H1 (cell line): ENCODE results near the gene CHST11. TPM values are rescaled to one million over a fixed set of nuclear protein-coding genes. Genes with fewer than 3 reads are reported as not detected.

ENCODE experiments used
- CTCF ChIA-PET: fragments of 300-600 bp; sonication (Branson Sonifier 250); formaldehyde crosslinking; loops from one replicate; lab custom pipeline; 2021; ENCODE audit not compliant: partially characterized antibody; lab: Charles Lee
- POLR2A ChIA-PET: fragments of 300-600 bp; sonication (Branson Sonifier 250); formaldehyde crosslinking; loops from one replicate; lab custom pipeline; 2021; ENCODE audit warnings: inconsistent platforms; ENCODE audit not compliant: partially characterized antibody; lab: Charles Lee
- DNase-seq, 2 experiments: peaks; one replicate each; pipeline versions ENCODE4 v3.0.0 to v3.0.0-alpha.2; 2010 to 2022; ENCODE audit warnings: low spot score in 2 of 2, low read depth in 1 of 2, mixed read lengths in 1 of 2
- FAIRE-seq: peaks from 2 replicates; lab custom pipeline; 2011; peaks lifted over from hg19 to GRCh38; lab: Jason Lieb, UNC
- H2AFZ ChIP-seq: 2 replicates; pipeline ENCODE4 v1.8.1; 2012; ENCODE audit warnings: low read length, inconsistent platforms
- H2AK5ac ChIP-seq: 2 replicates; pipeline ENCODE4 v1.6.1; 2013; ENCODE audit warnings: low read depth, low read length
- H2BK120ac ChIP-seq: replicated peaks from 2 replicates; pipeline ENCODE3; 2013; ENCODE audit warnings: low read depth, low read length, inconsistent platforms
- H2BK12ac ChIP-seq: 2 replicates; pipeline ENCODE4 v1.6.1; 2013; ENCODE audit warnings: low read depth, low read length
- H2BK15ac ChIP-seq: 2 replicates; pipeline ENCODE4 v1.6.1; 2013; ENCODE audit warnings: low read length
- H2BK20ac ChIP-seq: 2 replicates; pipeline ENCODE4 v1.6.1; 2013; ENCODE audit warnings: low read length
- H2BK5ac ChIP-seq: 2 replicates; pipeline ENCODE4 v1.6.1; 2013; ENCODE audit warnings: low read depth, low read length
- H3K14ac ChIP-seq: 2 replicates; pipeline ENCODE4 v1.6.1; 2013; ENCODE audit warnings: inconsistent platforms; ENCODE audit not compliant: insufficient read length
- H3K18ac ChIP-seq: 2 replicates; pipeline ENCODE4 v1.6.1; 2013; ENCODE audit warnings: low read length; ENCODE audit errors: extremely low read depth
- H3K23ac ChIP-seq: 2 replicates; pipeline ENCODE4 v1.6.1; 2013; ENCODE audit warnings: inconsistent platforms; ENCODE audit not compliant: insufficient read length
- H3K23me2 ChIP-seq: 2 replicates; pipeline ENCODE4 v1.6.1; 2013; ENCODE audit warnings: low read depth, low read length
- H3K27ac ChIP-seq: 2 replicates; pipeline ENCODE4 v1.6.1; 2011; ENCODE audit warnings: low read depth, low read length, inconsistent platforms
- H3K27me3 ChIP-seq, 4 experiments: replicated peaks in 1 of 4; 1 replicate in 1 of 4; 2 replicates in 3 of 4; pipeline versions ENCODE4 v1.6.1 to v1.8.1; 2011 to 2013; ENCODE audit warnings: low read length in 3 of 4, mild to moderate bottlenecking in 3 of 4, inconsistent platforms in 2 of 4, mixed read lengths in 2 of 4, moderate library complexity in 1 of 4; ENCODE audit not compliant: control insufficient read depth in 3 of 4, insufficient read depth in 3 of 4; ENCODE audit errors: extremely low read depth in 1 of 4
- H3K36me3 ChIP-seq, 4 experiments: 2 replicates each; pipeline versions ENCODE4 v1.6.1 to v1.8.1; 2011 to 2013; ENCODE audit warnings: mild to moderate bottlenecking in 4 of 4, low read length in 3 of 4, moderate library complexity in 2 of 4, control low read depth in 1 of 4, inconsistent platforms in 1 of 4; ENCODE audit not compliant: insufficient read depth in 4 of 4, control insufficient read depth in 2 of 4
- H3K4ac ChIP-seq: replicated peaks from 2 replicates; pipeline ENCODE3; 2013; ENCODE audit warnings: low read length, low read depth, mixed read lengths, inconsistent platforms; ENCODE audit not compliant: insufficient read length
- H3K4me1 ChIP-seq, 4 experiments: replicated peaks in 1 of 4; 1 replicate in 1 of 4; 2 replicates in 3 of 4; pipeline versions ENCODE4 v1.6.1 to v1.8.1; 2011 to 2013; ENCODE audit warnings: low read length in 3 of 4, inconsistent platforms in 2 of 4, mixed read lengths in 1 of 4; ENCODE audit not compliant: insufficient read depth in 4 of 4, control insufficient read depth in 3 of 4
- H3K4me2 ChIP-seq, 2 experiments: 2 replicates each; pipeline versions ENCODE4 v1.6.1 to v1.8.1; 2011 to 2013; ENCODE audit warnings: low read depth in 2 of 2, low read length in 2 of 2, control low read depth in 1 of 2, inconsistent platforms in 1 of 2, mild to moderate bottlenecking in 1 of 2; ENCODE audit not compliant: insufficient read depth in 1 of 2
- H3K4me3 ChIP-seq, 4 experiments: fragments of 200-600, 300-600 bp in 1 of 4; sonication (generic), shearing (Covaris generic), sonication (Bioruptor Twin) in 1 of 4; 2 replicates each; pipeline versions ENCODE4 v1.5.1 to v1.8.1; 2011 to 2016; ENCODE audit warnings: low read length in 4 of 4, low read depth in 3 of 4, control low read depth in 2 of 4, inconsistent platforms in 2 of 4, mild to moderate bottlenecking in 2 of 4, mixed read lengths in 1 of 4, moderate library complexity in 1 of 4; ENCODE audit not compliant: insufficient read depth in 2 of 4; ENCODE audit errors: extremely low read depth in 1 of 4
- H3K56ac ChIP-seq: replicated peaks from 2 replicates; pipeline ENCODE3; 2013; ENCODE audit warnings: low read depth, mild to moderate bottlenecking, mixed read lengths, low read length, inconsistent platforms; ENCODE audit not compliant: insufficient read length
- H3K79me1 ChIP-seq: 2 replicates; pipeline ENCODE4 v1.6.1; 2013; ENCODE audit warnings: low read depth, low read length, control low read depth
- H3K79me2 ChIP-seq, 2 experiments: 2 replicates each; pipeline versions ENCODE4 v1.6.1 to v1.8.1; 2012 to 2013; ENCODE audit warnings: low read length in 2 of 2, mild to moderate bottlenecking in 2 of 2, inconsistent platforms in 1 of 2; ENCODE audit not compliant: insufficient read depth in 2 of 2, control insufficient read depth in 1 of 2
- H3K9ac ChIP-seq, 4 experiments: replicated peaks in 1 of 4; 1 replicate in 1 of 4; 2 replicates in 3 of 4; pipeline versions ENCODE4 v1.6.1 to v1.8.1; 2011 to 2013; ENCODE audit warnings: low read depth in 3 of 4, low read length in 3 of 4, control low read depth in 2 of 4, mild to moderate bottlenecking in 2 of 4, moderate library complexity in 2 of 4, inconsistent platforms in 1 of 4; ENCODE audit errors: extremely low read depth in 1 of 4
- H3K9me3 ChIP-seq, 2 experiments: 2 replicates each; pipeline versions ENCODE4 v1.6.1 to v1.8.1; 2012 to 2013; ENCODE audit warnings: mild to moderate bottlenecking in 2 of 2, moderate library complexity in 2 of 2, control low read depth in 1 of 2, inconsistent platforms in 1 of 2, low read depth in 1 of 2, low read length in 1 of 2, mixed read lengths in 1 of 2; ENCODE audit not compliant: insufficient read depth in 2 of 2
- H4K20me1 ChIP-seq, 2 experiments: replicated peaks in 1 of 2; 2 replicates each; pipeline versions ENCODE3 to v1.8.1; 2011 to 2013; ENCODE audit warnings: inconsistent platforms in 2 of 2, low read length in 2 of 2, mild to moderate bottlenecking in 1 of 2; ENCODE audit not compliant: insufficient read depth in 2 of 2, control insufficient read depth in 1 of 2
- H4K5ac ChIP-seq: 2 replicates; pipeline ENCODE4 v1.6.1; 2013; ENCODE audit warnings: low read length, low read depth, mixed read lengths, inconsistent platforms; ENCODE audit not compliant: insufficient read length
- H4K8ac ChIP-seq: 2 replicates; pipeline ENCODE4 v1.8.0; 2013; ENCODE audit warnings: mild to moderate bottlenecking, moderate library complexity, low read length, inconsistent platforms; ENCODE audit not compliant: insufficient read depth; ENCODE audit errors: extremely low read depth
- H4K91ac ChIP-seq: replicated peaks from 2 replicates; pipeline ENCODE3; 2013; ENCODE audit warnings: low read length, mixed read lengths, inconsistent platforms; ENCODE audit not compliant: insufficient read length
- BRCA1 ChIP-seq: IDR thresholded peaks from 2 replicates; pipeline ENCODE4 v1.6.1; 2012; ENCODE audit warnings: low read depth, low read length, improper control_type of control experiment
- EZH2 ChIP-seq: fragments of 200-600 bp; sonication (generic); IDR thresholded peaks from 2 replicates; pipeline ENCODE4 v1.7.1; 2012; ENCODE audit warnings: low read depth, mild to moderate bottlenecking, moderate library complexity, low read length, inconsistent platforms; ENCODE audit not compliant: severe bottlenecking
- FOSL1 ChIP-seq: IDR thresholded peaks from 2 replicates; pipeline ENCODE4 v1.6.1; 2011; ENCODE audit warnings: mild to moderate bottlenecking, low read depth, low read length, moderate library complexity; ENCODE audit not compliant: insufficient read depth
- JUN ChIP-seq: IDR thresholded peaks from 2 replicates; pipeline ENCODE4 v1.6.1; 2011; ENCODE audit warnings: low read depth, mild to moderate bottlenecking, improper control_type of control experiment, low read length
- KDM4A ChIP-seq: IDR thresholded peaks from one replicate; pipeline ENCODE4 v1.7.1; 2012; ENCODE audit warnings: low read depth, mild to moderate bottlenecking, moderate library complexity, low read length, inconsistent platforms; ENCODE audit not compliant: severe bottlenecking
- MAFK ChIP-seq: IDR thresholded peaks from 2 replicates; pipeline ENCODE4 v1.6.1; 2012; ENCODE audit warnings: low read depth, mild to moderate bottlenecking, improper control_type of control experiment, low read length
- POU5F1 ChIP-seq: IDR thresholded peaks from 2 replicates; pipeline ENCODE4 v1.6.1; 2011; ENCODE audit warnings: low read depth, mild to moderate bottlenecking, low read length, moderate library complexity
- SIN3A ChIP-seq, 2 experiments: IDR thresholded peaks in 1 of 2; conservative IDR thresholded peaks in 1 of 2; 2 replicates each; pipeline ENCODE4 v1.6.1; 2011 to 2012; ENCODE audit warnings: low read length in 2 of 2, improper control_type of control experiment in 1 of 2, low read depth in 1 of 2, mild to moderate bottlenecking in 1 of 2
- SIRT6 ChIP-seq: IDR thresholded peaks from one replicate; pipeline ENCODE4 v1.7.1; 2012; ENCODE audit warnings: low read length, inconsistent platforms
- SP2 ChIP-seq: IDR thresholded peaks from 2 replicates; pipeline ENCODE4 v1.6.1; 2012; ENCODE audit warnings: mild to moderate bottlenecking, low read length, inconsistent platforms
- SP4 ChIP-seq: IDR thresholded peaks from 2 replicates; pipeline ENCODE4 v1.6.1; 2012; ENCODE audit warnings: low read length, inconsistent platforms
- USF2 ChIP-seq: IDR thresholded peaks from 2 replicates; pipeline ENCODE4 v1.6.1; 2011; ENCODE audit warnings: low read length, improper control_type of control experiment
- WGBS, 2 experiments: shearing (Covaris generic) in 1 of 2; methylation state at CpG; one replicate each; pipeline versions ENCODE4 v1.1.6 to v1.1.7; 2013 to 2015; ENCODE audit warnings: low lambda C conversion rate in 2 of 2, mixed read lengths in 2 of 2, inconsistent platforms in 1 of 2, low coverage in 1 of 2, missing lambda C conversion rate in 1 of 2; ENCODE audit not compliant: insufficient replicate concordance in 2 of 2, insufficient coverage in 1 of 2, insufficient read length in 1 of 2; ENCODE audit errors: extremely low coverage in 1 of 2, missing lambda C conversion rate in 1 of 2; 5-methylcytosine and 5-hydroxymethylcytosine counted together
- polyA plus RNA-seq, 7 experiments: library from polyadenylated mRNA; depleted of rRNA in 3 of 7; stranded (reverse) in 5 of 7; unstranded in 2 of 7; fragments of >200 nt in 5 of 7; fragments of 200-250 nt in 2 of 7; gene quantifications; 1 replicate in 5 of 7; 2 replicates in 1 of 7; 4 replicates in 1 of 7; pipeline versions ENCODE4 v1.2.1 to v1.2.3, GENCODE V29; 2011 to 2013; ENCODE audit warnings: missing spikeins in 2 of 7, mixed read lengths in 2 of 7
- total RNA-seq: library from RNA; stranded (reverse); fragmentation: NEBNext Ultra II Directional; extraction: Animal tissue kit (Norgen Biotek cat#: 25700); gene quantifications from 2 replicates; pipeline ENCODE4 v1.2.1, GENCODE V29; 2021

Gene CHST11
- total and polyA plus RNA-seq, 2 of the 8 experiments (the other 6 are each of a cell fraction or from before 2014, with no cell fraction given), result 14.4 to 20.8 TPM

DNA sequence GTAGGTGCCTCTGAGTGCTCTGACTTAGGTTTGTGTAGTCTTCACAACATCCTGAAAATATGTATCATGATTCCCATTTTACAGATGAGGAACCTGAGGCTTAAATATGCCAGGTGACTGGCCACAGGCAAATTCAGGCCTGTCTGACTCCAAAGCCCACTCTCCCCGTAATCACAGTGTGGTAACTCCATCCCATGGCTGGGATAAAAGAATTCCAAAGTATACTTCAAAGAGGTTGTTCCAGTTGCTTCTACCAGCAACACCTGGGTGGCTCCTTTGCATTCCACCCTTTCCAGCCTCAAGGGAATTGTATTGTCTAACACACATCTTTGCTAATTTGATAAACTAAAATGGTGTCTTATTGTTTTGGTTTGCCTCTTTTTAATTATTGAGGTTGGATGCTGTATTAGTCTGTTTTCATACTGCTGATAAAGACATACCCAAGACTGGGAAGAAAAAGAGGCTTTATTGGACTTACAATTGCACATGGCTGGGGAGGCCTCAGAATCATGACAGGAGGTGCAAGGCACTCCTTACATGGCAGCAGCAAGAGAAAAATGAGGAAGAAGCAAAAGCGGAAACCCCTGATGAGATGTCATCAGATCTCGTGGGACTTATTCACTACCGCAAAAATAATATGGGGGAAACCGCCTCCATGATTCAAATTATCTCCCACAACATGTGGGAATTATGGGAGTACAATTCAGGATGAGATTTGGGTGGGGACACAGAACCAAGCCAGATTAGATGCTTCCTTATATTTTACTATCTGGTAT, 9.9 kb upstream of the CHST11 start:
- Histone ChIP-seq H3K23me2 (no peaks in the 10 kb centered on the region), H2BK15ac (0 out of 2 replicates have a peak overlapping the region, but pooled peaks have one; percentile 47), H3K56ac (no peak overlapping the region), H3K4me2 (no peak overlapping the region), H3K4ac (no peak overlapping the region), H3K9ac (no peak overlapping the region), H4K91ac (no peak overlapping the region), H4K5ac (no peak overlapping the region), H3K4me3 (no peak overlapping the region), H3K14ac (no peak overlapping the region), H2BK12ac (no peak overlapping the region), H4K8ac (no peak overlapping the region), H2BK5ac (no peak overlapping the region), H3K4me1 (peaks cover 0 to under 1% (median under 1%) of the 10 kb centered on the region in 4 experiments; a peak in 1 of 7 replicates), H3K27ac (no peak overlapping the region), H3K27me3 (no peaks in the 10 kb centered on the region), H2BK20ac (no peak overlapping the region), H2BK120ac (no peak overlapping the region), H3K79me1 (no peaks in the 10 kb centered on the region), H3K79me2 (no peaks in the 10 kb centered on the region), H2AK5ac (no peak overlapping the region), H3K9me3 (no peaks in the 10 kb centered on the region), H3K23ac (no peak overlapping the region), H3K18ac (no peak overlapping the region), H3K36me3 (no peaks in the 10 kb centered on the region), H2AFZ (no peak overlapping the region), H4K20me1 (no peaks in the 10 kb centered on the region)
- ChIA-PET CTCF (no interaction called here), POLR2A (no interaction called here)
- no peak for DNase-seq
- 96% methylated on average over 5 of the region's 5 CpGs; no CpG with 5 or more reads in 1 of the 2 experiments for WGBS, 2 experiments
- FAIRE-seq, result no peak
- no peak for TF ChIP-seq FOSL1
- TF ChIP-seq JUN, result no peak
- TF ChIP-seq KDM4A, result no peak
- TF ChIP-seq SP2, result no peak
- no peak for TF ChIP-seq EZH2
- no peak for TF ChIP-seq POU5F1
- no peak for TF ChIP-seq SIN3A (conservative IDR thresholded peaks at IDR 0.05 in 1 of 2, IDR thresholded peaks at IDR 0.05 in 1 of 2; ENCODE audit: low read depth in 1 of 2, low read length in 2 of 2)
- TF ChIP-seq SIRT6, result no peak
- no peak for TF ChIP-seq USF2
- no peak for TF ChIP-seq SP4
- TF ChIP-seq BRCA1, result no peak
- no peak for TF ChIP-seq MAFK
